ENCODE data around the gene ACTA2.

Gene ACTA2

GRCh38 chr10:88952647-88953111 is at the start of gene ACTA2:
Gene ACTA2 (minus strand): TSS chr10:88952773. CDS start chr10:88948930, 3,843 bp downstream.
- no peak for DNase-seq (ENCODE audit: low read depth)

DNA sequence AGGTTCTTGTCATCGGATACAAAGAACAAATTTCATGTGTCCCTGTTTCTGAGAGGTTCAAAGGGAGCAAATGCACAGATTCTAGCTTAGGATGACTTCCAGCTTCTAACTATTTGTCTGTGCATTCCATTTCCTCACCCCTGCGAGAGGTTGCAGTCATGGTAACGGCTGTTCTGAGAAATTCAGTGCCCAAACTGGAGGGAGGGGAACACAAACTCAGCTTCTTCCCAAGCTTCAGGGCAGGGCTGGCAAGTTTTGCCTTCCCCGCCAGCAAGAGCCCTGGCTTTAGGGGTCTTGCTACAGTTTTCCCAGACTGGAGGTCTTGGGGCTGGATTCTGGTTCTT is 49.1 kb upstream of the ACTA2 start:
- DNase-seq (ENCODE audit: low read depth): no peak

GRCh38 chr10:89001024-89001728 is 48.6 kb upstream of the ACTA2 start:
- DNase-seq (ENCODE audit: low read depth): no peak

DNA sequence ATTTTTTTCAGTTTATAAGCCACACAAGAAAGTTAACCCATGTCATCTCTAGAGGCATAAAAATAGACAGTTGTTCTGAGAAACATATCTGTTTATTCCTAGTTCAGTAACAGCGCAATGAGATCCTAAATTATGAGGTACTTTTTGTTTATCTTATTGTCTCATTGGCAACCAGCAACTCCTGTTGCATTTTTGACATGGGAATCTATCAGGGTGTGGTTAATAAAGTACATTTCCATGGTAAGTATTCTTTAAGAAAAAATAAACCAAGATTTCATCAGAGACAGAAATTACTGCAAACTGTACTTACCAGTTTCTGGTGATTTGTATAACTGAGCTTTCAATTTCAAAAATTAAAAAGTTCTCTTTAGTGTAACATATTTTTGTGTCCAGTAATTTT is 47.1 kb upstream of the ACTA2 start:
- DNase-seq (ENCODE audit: low read depth): no peak

DNA sequence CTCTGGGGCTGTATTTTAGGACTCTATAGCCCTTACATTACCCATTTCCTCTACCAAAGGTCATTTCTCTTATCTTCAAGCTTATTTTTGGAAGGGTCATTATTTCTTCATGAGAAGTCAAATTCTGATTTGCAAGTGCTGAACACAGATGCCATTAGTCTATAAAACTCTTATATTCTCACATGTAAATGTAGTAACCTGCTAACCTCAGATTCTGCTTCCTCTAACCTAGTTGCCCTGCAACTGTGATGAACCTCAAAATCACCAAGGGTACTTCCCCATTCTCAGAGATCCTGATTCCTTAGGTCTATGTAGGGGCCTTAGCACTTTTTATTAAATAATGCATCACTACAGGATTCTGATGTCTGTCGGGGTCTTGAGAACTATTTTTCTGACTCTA is 44.4 kb upstream of the ACTA2 start:
- no peak for DNase-seq (ENCODE audit: low read depth)

DNA sequence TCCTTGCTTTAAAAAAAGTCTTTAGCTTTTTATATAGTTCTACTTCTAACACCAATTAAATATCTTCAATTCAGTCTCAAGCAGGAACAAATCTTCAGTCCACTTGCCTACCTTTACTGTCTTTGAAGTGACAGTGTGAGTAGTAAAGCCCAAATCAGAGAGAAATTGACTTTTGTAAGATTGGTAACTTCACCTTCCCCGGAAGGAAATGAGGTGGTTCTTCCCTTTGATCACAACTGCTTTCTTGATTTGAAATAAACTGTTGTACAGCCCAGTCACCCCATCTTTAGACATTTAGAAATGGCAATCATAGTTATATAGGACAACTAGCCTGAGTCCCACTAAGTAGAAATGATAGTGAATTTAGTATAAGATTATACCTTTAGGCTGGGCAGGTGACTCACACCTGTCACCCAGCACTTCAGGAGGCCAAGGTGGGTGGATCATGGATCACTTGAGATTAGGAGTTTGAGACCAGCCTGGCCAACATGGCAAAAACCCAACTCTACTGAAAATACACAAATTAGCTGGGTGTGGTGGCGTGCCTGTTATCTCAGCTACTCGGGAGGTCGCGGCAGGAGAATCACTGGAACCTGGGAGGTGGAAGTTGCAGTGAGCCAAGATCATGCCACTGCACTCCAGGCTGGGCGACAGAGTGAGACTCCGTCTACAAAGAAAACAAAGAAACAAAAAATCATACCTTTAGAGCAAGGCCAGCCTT is 42.7 kb upstream of the ACTA2 start:
- no peak for DNase-seq (ENCODE audit: low read depth)

GRCh38 chr10:88994019-88994418 is 41.4 kb upstream of the ACTA2 start:
- DNase-seq (ENCODE audit: low read depth): no peak

DNA sequence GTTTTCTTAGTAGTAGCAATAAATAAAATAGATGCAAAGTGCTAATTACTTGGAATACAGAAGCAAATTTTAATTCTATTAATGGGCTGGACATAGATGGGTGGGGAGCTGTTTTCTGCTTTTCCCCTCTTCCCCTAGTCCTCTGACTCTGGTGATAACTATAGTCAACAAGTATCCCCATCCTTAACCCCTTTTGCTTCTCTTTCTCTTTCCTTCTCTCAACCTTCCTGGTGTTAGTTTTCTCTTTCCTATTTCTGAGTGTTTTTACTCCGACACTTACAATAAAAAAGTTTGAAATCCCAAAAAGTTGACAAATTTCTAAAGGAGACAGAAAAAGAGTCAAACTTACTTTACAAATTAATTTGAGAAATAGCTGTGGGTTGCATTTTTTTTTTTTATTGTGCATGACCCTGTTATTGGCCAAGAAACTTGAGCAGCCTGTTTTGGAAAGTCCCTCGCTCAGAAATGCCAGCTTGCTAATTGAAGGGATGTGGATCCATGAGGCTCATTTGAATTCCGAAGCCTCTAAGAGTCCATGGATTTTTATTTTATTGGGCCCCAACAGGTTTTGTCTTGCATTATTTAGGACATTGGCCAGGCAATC is 40.5 kb upstream of the ACTA2 start:
- DNase-seq (ENCODE audit: low read depth): no peak

- no peak for DNase-seq (ENCODE audit: low read depth)
These were observed 39.3 kb upstream of the ACTA2 start for GRCh38 chr10:88991899-88992320.

- DNase-seq (ENCODE audit: low read depth): peak; percentile 69
These were observed 38.8 kb upstream of the ACTA2 start for GRCh38 chr10:88991161-88991898.

- peak; percentile 78 for DNase-seq (ENCODE audit: low read depth)
These were observed 38.0 kb upstream of the ACTA2 start, which contains the start of gene FAS for GRCh38 chr10:88990384-88991160. Gene FAS (plus strand): TSS chr10:88990798. CDS start chr10:88990877, 79 bp downstream.

- no peak for DNase-seq (ENCODE audit: low read depth)
These were observed 37.3 kb upstream of the ACTA2 start for GRCh38 chr10:88989824-88990383.

DNA sequence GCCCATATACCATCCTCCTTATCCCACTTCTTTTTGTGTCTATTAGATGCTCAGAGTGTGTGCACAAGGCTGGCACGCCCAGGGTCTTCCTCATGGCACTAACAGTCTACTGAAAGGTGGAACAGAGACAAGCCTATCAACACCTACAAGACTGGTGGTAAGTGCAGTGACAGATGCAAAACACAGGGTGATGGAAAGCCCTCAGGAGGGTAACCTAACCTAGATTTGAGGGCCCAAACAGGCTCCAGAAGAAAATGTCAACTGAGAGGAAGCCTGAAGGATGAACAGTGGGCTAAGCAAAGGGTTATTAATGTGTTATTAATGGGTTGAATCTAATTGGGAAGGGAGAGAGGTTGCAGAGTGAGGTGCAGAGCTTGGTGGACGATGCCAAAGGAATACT is 36.9 kb upstream of the ACTA2 start:
- no peak for DNase-seq (ENCODE audit: low read depth)

GRCh38 chr10:88987840-88988239 is 35.3 kb upstream of the ACTA2 start:
- DNase-seq (ENCODE audit: low read depth): no peak

- no peak for DNase-seq (ENCODE audit: low read depth)
These were observed 34.7 kb upstream of the ACTA2 start for GRCh38 chr10:88987243-88987725.

DNA sequence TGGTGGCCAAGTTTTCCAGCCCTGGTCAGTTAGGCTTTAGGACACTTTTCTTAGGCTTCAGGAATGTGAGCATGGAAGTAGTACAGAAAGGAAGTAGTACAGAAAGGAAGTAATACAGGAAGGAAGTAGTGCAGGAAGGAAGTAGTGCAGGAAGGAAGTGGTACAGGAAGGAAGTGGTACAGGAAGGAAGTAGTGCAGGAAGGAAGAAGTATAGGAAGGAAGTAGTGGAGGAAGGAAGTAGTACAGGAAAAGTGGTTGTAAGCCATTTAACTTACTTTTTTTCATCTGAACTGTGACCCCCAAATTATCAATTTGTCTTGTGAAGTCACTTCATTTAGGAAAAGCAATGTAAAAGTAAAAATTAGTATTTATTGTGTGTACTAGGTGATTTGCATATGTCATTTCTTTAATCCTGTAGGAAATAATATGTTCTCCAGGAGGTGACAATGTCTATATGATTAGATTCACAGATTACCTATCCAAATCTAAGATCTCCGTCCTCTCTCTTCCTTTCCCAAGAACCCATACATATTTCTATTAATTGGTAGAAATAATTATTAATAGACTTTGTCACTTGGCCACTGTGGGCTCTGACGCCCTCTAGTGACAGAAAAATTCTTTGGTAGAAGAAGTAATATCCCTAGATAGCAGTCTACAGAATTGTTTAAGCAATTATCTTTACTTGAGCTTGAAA is 34.1 kb upstream of the ACTA2 start:
- DNase-seq (ENCODE audit: low read depth): no peak

DNA sequence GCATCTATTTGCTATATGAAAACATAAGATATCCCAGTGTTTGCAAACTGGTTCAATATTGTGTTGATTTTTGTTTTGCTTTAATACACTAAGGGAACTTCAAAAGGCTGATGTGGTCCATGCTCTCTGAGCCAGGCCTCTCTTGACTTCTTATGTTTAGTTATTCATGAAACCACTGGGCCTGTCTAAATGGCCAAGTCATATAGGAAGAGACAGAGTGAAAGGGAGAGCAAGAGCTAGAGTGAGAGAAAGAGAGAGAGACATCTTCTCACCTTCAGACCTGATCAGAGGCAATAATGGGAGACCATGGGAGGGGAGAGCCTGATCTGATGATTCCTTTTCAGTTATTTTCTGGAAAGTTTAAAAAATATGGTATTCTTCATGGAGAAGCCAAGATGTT is 32.0 kb upstream of the ACTA2 start:
- no peak for DNase-seq (ENCODE audit: low read depth)

- DNase-seq (ENCODE audit: low read depth): no peak
These were observed 31.4 kb upstream of the ACTA2 start for GRCh38 chr10:88983939-88984338.

DNA sequence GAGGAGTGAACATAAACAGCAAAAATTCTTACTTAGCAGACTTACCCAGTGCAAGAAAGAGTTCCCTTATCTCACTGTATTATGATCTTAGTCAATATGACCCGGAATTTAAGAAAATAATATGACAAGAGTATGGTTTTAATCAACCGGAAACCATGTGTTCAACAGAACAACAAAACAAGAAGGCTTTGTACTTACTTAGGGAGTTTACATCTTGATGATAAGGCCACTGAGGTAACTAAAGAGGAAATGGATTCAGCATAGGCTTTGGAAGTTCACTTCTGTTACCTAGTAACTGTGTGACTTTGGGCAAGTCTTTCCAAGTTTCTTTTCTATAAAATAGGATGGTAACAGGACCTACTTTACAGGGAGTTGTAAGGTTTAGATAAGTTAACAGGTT is 30.6 kb upstream of the ACTA2 start:
- no peak for DNase-seq (ENCODE audit: low read depth)

DNA sequence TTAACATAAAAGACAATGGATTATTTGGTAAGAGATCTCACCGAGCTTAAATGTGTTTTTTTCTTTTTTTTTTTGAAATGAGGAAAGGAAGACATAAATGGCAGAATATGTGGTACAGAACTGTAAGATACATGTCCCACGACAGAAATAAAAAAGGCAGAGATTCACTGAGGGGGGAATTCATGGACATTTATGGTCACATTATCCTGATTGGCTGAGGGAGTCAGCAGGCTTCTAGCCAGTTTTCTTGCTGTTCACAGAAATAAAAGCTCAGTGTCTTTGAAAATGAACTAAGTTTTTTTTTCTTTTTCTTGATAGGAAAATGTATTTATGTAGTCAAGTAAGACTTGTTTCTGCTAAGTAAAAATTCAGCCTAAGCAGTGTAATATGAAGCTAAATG is 29.8 kb upstream of the ACTA2 start:
- no peak for DNase-seq (ENCODE audit: low read depth)

DNA sequence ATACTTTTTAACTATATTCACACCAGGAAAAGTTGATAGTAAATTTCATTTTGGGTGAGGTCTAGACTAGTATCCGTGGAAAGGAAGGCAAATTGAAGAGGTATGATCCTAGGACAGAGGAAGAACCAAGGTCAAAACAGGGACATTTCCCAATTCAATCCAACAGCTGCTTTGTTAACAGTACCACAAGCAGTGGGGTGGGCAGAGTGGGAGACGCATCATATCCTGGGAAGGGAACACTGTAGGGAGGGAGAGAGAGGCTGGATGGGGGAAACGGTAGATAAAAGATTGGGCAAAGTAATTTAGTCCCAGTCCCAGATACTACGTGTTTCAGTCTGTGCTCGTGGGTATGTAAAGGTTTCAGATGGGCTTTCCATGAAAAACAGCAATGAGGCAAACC is 28.9 kb upstream of the ACTA2 start:
- no peak for DNase-seq (ENCODE audit: low read depth)

Data from activated T-helper 9 cell treated with anti-CD3 and anti-CD28 coated beads, Interleukin-2, amount 50 U/mL, for 16 hours (primary cell).